GM19025 (cell line): ENCODE measurements around the gene FBXL13.
"Not testable (repeated sequence)": the region's sequence is repeated elsewhere in the genome, so short reads cannot be mapped to it uniquely, and the experiment has no call there.

ENCODE experiments used
- ATAC-seq: cut with Tn5 transposase; IDR thresholded peaks from one replicate; pipeline ENCODE4 v1.9.1; 2021; ENCODE audit warnings: mild to moderate bottlenecking, low read depth, moderate library complexity; ENCODE audit not compliant: unreplicated experiment

FBXL13 gene

GRCh38 chr7:102988631-102989560, 85.7 kb downstream of the FBXL13 start:
- no peak for ATAC-seq

- no peak for ATAC-seq
Observed at GRCh38 chr7:102988088-102988487, 86.5 kb downstream of the FBXL13 start.

GRCh38 chr7:102985176-102985783, 89.3 kb downstream of the FBXL13 start:
- no peak for ATAC-seq

- no peak for ATAC-seq
Observed at GRCh38 chr7:102983602-102984001, 91.0 kb downstream of the FBXL13 start.

- ATAC-seq = no peak
Observed at GRCh38 chr7:102982235-102982634, 92.4 kb downstream of the FBXL13 start.

GRCh38 chr7:102981451-102981850, 93.1 kb downstream of the FBXL13 start:
- ATAC-seq = no peak

GRCh38 chr7:102979670-102980069, 94.9 kb downstream of the FBXL13 start:
- ATAC-seq = no peak

GRCh38 chr7:102978284-102978683, 96.3 kb downstream of the FBXL13 start:
- ATAC-seq = no peak

GRCh38 chr7:102977586-102977985, 97.0 kb downstream of the FBXL13 start:
- ATAC-seq = not testable (repeated sequence)

GRCh38 chr7:102976493-102976892, 98.1 kb downstream of the FBXL13 start:
- no peak for ATAC-seq

GRCh38 chr7:102975854-102976253, 98.7 kb downstream of the FBXL13 start:
- ATAC-seq = no peak

- no peak for ATAC-seq
Observed at GRCh38 chr7:102974366-102975236, 100.0 kb downstream of the FBXL13 start.

GRCh38 chr7:102973096-102973802, 101.3 kb downstream of the FBXL13 start:
- no peak for ATAC-seq

- no peak for ATAC-seq
Observed at GRCh38 chr7:102967798-102968197, 106.8 kb downstream of the FBXL13 start.

- ATAC-seq = no peak
Observed at GRCh38 chr7:102966465-102966864, 108.1 kb downstream of the FBXL13 start.

- not testable (repeated sequence) for ATAC-seq
Observed at GRCh38 chr7:102961993-102962392, 112.6 kb downstream of the FBXL13 start.

GRCh38 chr7:102958004-102958403, 116.6 kb downstream of the FBXL13 start:
- ATAC-seq = not testable (repeated sequence)

- not testable (repeated sequence) for ATAC-seq
Observed at GRCh38 chr7:102954359-102954758, 120.2 kb downstream of the FBXL13 start.

- no peak for ATAC-seq
Observed at GRCh38 chr7:102953406-102953805, 121.2 kb downstream of the FBXL13 start.

GRCh38 chr7:102951839-102952238, 122.8 kb downstream of the FBXL13 start:
- ATAC-seq = no peak
